Hematopoietic multipotent progenitor cell treated with erythropoietin and hydrocortisone succinate and interleukin-3 and kit ligand, for 15 days (in vitro differentiated cells): ENCODE data around the gene SHB.
A peak's percentile ranks its signal among the peaks of the same experiment; 100 is the strongest.

Source experiments
- DNase-seq: peaks from one replicate; pipeline ENCODE4 v3.0.0-alpha.2; 2015; ENCODE audit warnings: low spot score

The SHB gene

DNA sequence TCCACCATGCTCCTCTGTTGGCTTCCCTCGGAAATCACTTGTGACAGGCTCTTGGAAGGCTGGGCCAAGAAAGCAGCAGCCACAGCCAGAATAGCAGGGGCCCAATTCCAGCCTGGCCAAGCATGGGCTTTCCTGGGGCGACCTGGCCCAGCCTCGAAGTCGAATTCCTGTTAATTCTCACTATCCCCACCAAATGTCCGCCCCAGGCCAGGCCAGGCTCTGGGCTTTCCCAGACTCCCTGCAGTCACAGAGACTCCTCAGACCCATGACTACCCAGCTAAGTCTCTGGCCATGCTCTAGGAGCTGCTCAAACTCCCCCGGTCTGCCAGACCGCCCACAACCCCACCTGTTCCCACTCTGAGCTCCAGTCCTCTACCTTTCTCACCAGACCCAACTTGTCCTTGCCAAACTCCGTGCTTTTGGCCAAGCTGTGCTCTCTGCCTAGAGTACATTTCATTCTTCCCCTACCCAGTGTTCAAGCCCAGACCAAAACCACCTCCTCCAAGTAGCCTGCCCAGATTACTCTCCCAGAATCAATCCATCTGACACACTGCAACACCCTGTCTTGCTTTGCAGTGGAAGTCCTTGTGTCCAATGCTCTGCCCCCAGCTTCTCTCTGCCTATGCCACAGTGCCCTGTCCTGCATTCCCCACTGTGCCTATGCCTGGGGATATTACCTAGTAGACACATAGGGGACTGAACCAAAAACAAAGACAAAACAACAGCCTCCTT is 26.2 kb downstream of the SHB start:
- DNase-seq = no peak

DNA sequence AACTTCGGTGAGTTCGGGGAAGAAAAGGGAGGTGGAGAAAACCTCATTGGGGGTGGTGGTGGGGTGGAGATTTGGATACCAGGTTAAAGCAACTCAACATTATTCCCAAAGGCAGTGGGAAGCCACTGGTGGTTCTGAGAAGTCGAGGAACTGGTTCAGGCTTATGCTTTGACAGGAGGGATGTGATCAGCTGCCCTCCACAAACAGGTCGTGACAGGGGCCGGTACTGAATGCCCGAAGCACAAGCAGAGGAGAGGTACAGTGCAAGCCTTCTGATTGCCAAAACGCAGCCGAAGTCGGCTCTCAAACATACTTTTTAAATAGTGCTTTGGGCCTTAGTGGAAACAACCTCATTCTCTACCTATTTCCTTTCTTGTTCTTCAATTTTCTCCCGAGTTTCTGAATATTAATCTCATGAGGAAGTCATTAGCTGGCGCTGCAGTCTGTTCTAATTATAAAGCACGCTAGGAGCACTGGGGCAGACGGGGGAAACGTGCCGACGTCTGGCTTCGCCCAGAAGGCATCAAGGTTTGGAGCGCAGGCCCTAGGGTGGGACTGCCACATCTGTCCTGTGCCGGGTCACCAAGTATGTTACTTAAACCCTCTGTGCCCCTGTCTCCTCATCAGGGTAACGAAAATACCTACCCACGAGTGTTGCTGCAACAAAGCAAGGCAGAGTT is 27.3 kb downstream of the SHB start:
- DNase-seq = no peak

DNA sequence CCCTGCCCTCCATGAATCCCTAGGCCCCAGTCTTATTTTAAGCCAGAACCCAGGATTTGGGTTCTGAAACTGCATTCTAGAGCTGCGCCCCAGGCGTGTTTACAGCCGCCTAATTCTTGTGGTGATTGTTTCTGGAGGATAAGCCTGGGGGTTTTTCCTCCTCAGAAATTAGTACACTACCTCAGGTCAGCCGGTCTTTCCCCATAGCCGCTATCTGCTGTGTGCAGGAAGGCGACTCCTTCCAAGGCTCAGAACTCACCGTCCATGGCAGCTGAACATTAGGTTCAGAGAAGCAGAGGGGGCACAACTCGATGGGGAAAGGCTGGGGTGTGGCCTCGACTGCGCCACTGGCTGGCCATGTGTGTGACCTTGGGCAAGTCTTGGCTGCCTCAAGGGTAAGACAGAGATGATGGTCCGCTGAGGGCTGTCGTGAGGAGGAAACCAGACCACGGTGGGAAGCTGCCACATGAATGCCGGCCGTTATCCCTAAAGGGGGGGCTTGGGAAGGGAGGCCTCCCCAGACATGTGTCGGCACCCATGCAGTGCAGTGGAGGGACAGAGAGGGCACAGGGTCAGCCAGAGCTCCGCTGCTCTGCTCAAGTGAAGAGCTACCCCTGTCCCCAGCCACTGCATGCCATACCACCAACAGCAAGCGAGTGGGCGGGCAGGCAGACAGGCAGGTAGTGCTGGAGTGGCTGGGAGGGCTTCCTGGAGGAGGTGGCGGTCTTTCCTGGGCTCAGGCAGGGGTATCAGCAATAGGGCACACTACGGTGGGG is 28.9 kb downstream of the SHB start:
- DNase-seq = peak; percentile 49

DNA sequence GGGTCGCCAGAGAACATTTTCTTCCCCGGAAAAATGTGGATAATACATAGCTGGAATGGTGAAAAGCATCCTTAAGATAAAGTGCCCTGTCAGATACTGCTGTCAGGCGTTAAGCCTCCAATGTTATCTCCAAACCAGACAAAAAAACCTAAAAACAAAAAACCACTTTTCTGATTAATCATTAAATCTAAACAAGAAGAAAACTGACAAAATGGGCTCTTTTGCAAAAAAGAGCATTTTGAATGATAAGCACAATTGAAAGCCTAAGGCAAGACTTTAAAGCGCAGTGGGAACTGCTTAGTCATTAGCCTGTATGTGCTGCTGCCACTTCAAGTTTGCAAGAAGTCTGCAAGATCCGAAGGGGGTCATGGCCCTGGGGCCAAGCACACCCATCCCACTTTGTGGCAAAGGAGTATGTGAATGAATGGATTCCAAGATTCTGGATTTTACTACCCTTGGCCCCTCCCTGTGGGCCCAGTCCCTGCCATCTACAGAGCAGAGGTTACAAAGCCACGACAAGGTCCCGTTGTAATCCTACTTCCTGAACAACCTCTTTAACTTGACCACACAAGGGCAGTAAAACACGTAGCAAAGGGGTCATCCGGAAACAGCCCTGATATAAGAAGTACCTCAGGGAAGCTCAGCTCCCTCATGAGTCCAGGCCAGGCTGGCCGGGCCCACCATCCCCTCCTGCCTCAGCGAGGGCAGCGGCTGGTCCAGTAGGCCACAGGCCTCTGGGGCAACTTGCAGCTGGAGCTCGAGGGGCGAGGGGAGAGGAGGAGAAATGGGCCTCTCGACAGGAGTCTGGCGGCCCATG is 29.7 kb downstream of the SHB start:
- DNase-seq = peak; percentile 68

DNA sequence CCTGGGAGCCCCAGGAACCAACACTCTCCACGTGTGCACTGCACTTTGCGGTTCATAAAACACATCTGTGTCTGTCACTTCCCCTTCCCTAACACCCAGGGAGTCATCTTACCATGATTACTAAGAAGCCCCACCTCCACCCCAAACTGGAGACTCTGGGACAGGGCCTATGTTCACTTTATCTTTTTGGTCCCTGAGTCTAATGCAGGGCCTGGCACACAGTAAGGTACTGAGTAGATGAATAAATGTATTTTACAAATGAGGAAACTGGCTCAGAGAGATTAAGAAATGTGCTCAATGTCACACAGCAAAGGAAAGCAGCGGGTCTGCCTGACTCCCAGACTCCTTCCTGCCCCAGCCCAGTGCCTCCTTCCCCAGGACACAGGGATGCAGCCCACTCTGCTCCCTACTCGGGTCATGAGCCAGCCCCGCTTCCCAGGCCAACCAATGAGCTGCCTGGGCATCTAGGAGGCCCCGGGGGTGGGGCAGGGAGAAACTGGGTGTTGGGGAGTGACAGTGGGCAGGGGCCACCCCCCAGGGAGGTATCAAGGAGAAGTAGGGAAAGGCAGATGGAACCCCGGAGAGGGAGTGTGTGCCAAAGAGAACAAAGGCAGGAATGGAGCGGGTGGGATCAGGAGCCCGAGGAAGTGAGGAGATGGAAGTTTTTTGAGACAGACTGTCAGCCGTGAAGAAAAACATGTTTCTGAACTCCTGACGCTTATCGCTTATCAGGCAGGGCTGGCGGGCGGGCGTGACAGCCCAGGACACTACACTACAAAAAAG is 30.5 kb downstream of the SHB start:
- DNase-seq = peak; percentile 46

DNA sequence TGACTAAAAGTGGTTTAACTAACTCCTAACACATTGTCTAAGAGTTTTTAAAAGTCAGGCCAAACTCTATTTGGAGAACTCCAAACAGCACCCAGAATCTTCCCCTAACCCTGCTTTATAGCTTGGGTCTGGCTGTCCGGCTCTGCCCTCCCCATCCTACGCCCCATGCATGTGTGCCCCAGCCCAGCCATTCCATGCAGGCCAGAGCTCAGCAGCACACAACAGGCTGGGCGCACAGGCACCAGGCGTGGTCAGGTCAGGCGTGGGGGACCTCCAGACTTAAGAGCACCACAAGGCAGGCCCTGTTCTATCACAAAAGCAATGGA is 31.1 kb downstream of the SHB start:
- DNase-seq = no peak

DNA sequence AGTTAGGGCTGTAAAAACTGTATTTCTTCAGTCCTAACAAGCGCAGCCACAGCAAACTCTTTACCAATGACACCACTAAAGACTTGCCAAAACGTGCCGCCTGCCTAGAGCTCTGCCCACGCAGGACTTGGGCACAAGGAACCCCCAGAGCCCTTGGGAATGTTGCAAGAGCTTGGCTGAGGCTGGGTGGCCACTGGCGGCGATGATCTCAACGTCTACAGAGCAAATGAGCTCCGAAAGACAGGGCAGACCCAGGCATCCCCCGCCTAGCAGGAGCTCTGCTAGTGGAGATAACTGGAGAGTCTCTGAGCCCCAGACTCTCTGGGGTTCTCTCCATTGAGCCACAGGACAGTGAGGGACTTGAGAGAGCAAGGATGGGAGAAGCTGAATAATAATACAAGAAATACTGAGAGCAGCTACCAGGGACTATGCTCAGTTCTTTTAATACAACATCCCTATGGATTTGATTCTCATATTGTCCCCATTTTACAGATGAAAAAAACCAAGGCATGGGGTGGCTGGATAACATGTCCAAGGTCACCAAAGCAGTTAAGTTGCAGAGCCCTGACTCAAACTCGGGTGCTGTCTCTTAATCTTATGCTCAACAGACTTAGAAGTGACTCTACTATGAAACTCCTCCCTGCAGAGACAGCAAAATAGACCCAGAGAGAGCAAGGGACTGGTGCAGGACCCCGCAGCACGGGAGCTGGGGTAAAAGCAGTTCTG is 32.5 kb downstream of the SHB start:
- DNase-seq = peak; percentile 53

DNA sequence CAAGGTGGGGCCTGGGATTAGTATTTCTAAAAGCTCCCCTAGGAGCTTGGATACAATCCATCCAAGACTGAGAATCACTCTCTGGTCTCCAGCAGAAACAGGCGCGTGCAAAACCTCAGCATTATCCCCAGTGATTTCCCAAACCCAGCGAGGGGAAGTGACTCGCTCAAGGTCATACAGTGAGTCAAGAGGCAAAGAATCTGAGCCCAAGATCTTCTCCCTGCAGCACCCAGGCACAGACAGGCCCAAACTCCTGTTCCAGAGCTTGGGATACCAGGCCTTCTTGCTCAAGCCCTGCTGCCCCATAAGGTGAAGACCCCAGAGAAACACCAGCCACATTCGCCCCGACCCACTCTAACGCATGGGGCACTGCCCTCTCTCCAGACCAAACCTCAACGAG is 33.2 kb downstream of the SHB start:
- no peak for DNase-seq

DNA sequence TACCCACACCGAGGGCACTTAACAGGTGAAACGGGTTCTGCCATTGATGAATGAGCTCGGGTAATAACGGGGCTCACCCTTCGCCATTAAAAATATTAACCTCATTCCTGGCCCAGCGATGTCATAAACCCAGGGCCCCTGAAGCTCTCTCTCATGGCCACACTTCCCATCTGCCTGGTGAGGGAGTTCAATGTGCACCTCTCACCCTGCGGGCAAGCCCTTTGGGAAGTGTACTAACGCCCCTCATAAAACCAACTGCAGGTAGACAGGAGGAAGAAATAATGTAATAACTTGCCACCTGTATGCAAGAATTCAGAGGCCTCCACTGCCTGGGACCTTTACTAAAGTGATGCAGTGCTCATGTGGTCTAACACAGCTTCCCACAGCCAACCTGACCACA is 35.1 kb downstream of the SHB start:
- no peak for DNase-seq

DNA sequence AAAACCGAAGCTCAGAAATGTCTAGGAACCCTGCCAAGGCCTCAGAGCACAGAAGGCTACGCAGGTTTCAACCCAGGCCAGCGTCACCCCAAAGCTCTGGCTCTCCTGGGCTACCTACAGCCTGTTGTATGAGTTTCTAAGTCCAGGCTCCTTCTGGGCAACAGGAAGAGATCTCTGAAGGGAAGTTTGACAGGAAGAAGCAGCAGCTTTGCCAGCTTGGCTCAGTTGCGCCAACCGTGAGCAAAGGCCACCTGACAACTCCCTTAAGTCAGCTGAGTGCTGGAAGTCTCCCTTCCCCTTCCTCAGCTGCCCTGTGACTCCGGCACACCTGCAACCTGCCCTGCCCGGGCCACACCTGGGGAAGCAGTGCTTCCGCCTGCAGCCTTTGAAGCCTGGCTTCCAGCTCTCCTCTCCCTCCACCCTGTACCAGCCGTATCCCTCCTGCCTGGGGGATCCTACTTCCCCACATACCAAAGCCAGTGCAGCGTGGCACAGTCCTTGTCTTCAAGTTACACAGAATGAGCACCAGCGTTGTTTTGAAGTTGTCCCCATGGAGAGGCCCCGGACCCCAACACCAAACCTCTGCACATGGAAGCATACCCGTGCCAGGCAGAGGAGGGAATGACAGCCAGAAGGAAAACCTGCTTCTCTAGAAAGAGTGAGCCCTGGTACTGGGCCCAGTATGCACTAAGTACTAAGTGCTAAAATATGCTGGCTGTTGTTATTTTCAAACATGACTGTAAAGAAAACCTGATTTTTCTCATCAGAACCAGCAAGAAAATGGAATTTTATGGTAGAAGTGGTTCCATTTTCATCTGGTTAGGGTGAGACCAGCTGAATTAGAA is 36.5 kb downstream of the SHB start:
- DNase-seq = no peak

DNA sequence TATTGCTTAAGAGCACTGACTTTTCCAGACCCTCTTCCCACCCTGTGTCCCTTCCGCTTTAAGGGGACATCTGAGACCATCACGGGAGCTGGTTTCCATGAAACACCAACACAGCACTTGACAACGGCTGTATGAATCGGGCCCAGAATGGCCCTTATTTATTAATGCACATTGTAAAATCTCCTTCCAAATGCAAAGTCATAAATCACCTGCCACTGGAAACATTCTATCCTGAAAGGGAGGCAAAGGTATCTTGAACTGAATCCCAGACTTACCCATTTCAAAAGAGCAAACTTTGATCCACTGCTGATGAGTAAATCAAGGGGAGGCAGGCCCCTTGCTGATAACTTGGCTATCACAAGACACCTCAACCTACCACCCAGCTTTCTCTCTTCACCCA is 37.4 kb downstream of the SHB start:
- no peak for DNase-seq

DNA sequence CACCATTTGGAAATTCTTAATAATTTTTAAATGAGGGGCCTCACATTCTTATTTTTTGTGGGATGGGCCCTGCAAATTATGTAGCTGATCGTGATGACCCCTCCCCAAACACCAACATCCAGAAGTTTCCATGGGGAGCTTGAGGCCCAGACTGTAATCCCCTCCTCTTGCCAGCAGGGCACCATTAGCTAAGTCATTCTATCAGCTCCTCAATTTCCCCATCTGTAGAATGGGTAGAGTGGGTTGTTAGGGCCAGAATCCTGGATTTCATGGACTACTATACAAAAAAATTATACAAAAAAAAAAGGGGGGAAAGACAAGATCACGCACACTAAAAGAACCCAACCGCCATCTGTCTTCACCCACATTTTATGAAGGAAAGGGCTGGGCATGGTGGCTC is 38.4 kb downstream of the SHB start:
- DNase-seq = no peak

DNA sequence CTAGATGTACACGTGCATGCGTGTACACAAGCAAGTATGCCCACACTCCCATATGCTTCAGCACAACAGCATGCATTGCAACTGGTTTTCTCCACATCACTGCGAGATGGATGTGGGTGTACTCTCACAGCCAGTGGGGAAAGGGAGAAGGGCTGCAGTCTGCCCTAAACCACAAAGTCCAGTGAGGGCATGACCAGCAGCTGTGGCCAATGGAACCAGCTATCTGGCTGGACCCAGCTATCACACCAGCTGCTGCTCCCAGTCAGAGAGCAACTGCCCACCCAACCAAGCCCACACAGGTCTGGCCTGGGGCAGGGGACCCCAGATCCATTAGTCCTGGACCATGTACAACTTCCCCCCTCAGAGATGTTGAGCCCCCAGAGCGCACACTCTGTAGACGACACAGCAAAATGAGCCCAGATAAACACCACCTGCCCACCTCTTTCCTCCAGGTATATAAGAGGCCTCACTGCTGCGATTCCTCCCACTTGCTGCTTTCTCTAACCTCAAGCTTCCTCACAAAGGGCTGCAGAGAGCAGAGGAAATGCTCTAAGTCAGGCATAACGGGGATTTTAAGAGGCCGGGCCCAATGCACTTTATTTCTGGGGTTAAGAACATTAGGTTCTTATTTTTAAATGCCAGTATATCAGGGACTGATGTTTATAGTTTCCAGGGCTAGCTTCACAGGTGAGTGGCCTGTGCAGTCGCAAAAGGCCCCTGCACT is 39.0 kb downstream of the SHB start:
- DNase-seq = no peak

DNA sequence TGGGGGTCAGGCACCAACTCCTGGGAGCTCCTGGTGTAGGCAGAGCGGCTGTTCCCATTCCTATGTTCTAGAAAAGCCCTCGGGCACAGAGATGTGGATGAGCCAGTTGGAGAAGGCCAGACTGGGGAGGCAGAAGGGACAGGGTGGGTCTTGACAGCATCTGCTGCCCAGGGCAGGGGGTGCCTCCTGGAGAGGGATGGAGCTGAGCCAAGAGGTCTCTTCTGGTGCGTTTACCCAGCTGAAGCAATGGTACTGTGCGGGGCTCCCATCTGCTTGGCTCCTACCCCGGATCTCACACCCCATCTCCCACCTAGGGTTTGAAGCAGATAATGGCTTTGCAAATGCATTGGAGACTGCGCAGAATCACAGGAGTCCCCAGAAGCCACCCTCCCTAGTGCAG is 41.3 kb downstream of the SHB start:
- no peak for DNase-seq

DNA sequence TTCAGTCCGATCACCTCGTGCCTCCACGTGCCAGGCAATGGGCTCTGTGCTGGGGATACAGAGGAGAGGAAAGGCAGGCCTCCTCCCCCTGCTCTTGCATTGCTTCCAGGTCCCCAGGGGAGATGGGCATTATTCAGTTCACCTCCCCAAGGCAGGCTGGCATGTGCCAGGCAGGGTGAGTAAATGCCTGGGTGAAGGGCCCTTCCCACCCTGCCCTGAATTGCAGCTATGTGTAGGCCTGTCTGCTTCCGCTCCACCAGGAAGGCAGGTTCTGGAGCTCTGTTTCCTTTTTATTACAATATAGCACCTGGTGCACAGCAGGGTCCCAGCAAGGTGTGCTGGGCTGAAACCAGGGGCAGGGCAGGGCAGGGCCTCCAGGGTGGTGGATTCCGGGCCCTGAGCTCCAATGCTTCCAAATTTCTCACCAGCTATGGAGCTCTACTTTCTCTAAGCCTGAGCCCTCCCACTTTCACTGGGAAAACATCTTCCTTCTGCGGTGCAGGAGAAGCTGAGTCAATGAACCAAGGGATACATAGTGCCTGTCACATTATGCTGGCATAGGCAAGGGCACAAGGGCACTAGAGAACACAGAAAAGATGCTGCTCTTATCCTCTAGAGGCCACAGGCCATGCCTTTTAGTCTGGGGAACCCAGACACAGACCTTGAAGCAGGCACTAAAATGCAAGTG is 42.0 kb downstream of the SHB start:
- no peak for DNase-seq

DNA sequence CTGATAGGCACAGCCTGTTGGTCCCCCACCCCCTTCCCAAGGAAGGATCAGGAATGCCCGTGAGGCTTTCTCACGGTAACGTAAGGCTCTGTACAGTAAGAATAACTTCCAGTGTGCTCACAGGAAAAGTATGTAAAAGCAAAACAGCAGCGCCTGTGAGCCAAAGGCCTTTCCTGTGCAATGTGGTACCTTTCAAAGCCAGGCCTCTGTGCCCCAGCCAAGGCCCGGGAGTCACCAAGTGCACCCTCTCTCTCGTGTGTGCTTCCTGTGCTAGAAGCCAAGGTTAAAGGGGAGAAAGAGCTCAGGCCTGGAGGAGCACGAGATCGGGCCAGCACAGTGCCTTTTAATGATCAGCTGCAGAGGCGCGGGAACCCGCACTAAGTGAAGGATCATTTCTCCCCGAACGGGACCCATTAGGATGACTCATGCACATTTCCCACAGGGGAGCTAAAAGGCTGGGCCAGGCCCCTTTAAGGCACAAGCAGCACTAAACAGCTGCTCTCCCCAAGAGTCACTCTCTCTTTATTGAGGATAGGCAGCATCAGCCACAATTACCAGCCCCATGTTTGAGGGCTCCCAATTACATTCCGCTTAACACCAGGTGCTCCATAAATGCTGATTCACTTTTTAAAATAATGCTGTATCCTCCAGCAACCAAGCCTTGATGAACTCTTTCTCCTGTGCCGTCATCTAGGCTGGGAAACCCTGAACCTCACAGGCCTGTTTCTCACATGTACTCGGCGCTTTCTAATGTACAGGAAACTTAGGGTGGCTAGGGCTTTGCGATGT is 42.8 kb downstream of the SHB start:
- DNase-seq = no peak

DNA sequence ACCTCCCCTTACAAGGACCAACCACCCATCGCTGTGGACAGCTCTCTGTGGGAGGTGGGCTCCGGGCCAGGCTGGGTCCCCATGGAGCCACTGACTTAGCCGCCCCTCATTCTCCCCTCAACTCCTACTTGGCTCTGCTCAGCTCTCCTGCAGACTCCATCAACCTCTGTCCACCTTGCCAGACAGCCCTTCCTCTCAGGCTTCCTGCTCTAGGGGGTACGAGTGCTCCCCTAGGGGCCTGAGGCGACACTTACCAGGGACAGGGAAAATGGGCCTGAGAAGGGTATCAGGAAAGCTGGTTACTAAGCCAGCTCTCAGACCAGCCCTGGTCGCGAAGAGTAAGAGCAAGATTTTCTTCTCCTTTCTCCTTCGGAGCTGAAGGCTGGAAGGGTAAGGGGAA is 43.9 kb downstream of the SHB start:
- no peak for DNase-seq
